GM12878 (cell line): ENCODE results near the gene PUS7. TPM values are rescaled to one million over a fixed set of nuclear protein-coding genes. Genes with fewer than 3 reads are reported as not detected.

Source experiments
- ATAC-seq: fragments of 200-7000 bp; cut with Tn5 transposase; 3 replicates; pipeline ENCODE4 v1.9.1; 2020; ENCODE audit warnings: mild to moderate bottlenecking, moderate library complexity
- BruUV-seq: library from RNA; stranded (reverse); fragments of 400-500 nt; replicated peaks from 2 replicates; lab custom pipeline; 2021; lab: Mats Ljungman, UMichigan
- CTCF ChIA-PET: fragments of 300-600 bp; sonication (Branson Sonifier 250); formaldehyde crosslinking; extraction: SDS; loops from one replicate; lab custom pipeline; 2021; ENCODE audit warnings: inconsistent platforms; lab: Yijun Ruan, JAX
- POLR2A ChIA-PET: fragments of 350-600 bp; formaldehyde crosslinking; extraction: SDS; loops from one replicate; lab custom pipeline; 2021; ENCODE audit warnings: inconsistent platforms; lab: Charles Lee
- RAD21 ChIA-PET: fragments of 300-600 bp; sonication (Branson Sonifier 250); formaldehyde crosslinking; loops from one replicate; lab custom pipeline; 2023; ENCODE audit warnings: antibody characterized with exemption; ENCODE audit not compliant: unreplicated experiment; lab: Charles Lee
- SMC1A ChIA-PET: fragments of 300-600 bp; sonication (Branson Sonifier 250); formaldehyde crosslinking; loops from one replicate; lab custom pipeline; 2023; ENCODE audit not compliant: unreplicated experiment, uncharacterized antibody; lab: Charles Lee
- DNase-seq: peaks from one replicate; pipeline ENCODE4 v3.0.0-alpha.2; 2011; ENCODE audit warnings: low read depth, low spot score
- FAIRE-seq: peaks from 3 replicates; lab custom pipeline; 2011; peaks lifted over from hg19 to GRCh38; lab: Jason Lieb, UNC
- H2AFZ ChIP-seq: 2 replicates; pipeline ENCODE4 v1.6.0; 2011; ENCODE audit warnings: low read depth, low read length, control low read depth; ENCODE audit not compliant: control insufficient read depth
- H3K27ac ChIP-seq: 2 replicates; pipeline ENCODE4 v1.5.1; 2011; ENCODE audit warnings: control low read depth; ENCODE audit not compliant: control insufficient read depth, insufficient read depth
- H3K27me3 ChIP-seq, 2 experiments: replicated peaks in 1 of 2; 2 replicates each; pipeline versions ENCODE4 v1.6.0 to v1.6.1; 2011; ENCODE audit warnings: low read length in 1 of 2; ENCODE audit not compliant: control insufficient read depth in 2 of 2, insufficient read depth in 2 of 2
- H3K36me3 ChIP-seq, 2 experiments: 2 replicates each; pipeline ENCODE4 v1.5.1; 2011; ENCODE audit warnings: low read length in 1 of 2; ENCODE audit not compliant: control insufficient read depth in 2 of 2, insufficient read depth in 2 of 2
- H3K4me1 ChIP-seq: 2 replicates; pipeline ENCODE4 v1.6.1; 2011; ENCODE audit warnings: mild to moderate bottlenecking, low read length, moderate library complexity, mixed read lengths; ENCODE audit not compliant: control insufficient read depth, insufficient read depth
- H3K4me2 ChIP-seq: 2 replicates; pipeline ENCODE4 v1.6.0; 2011; ENCODE audit warnings: control low read depth; ENCODE audit not compliant: control insufficient read depth, insufficient read depth
- H3K4me3 ChIP-seq: fragments of 200-600 bp; sonication (generic); 2 replicates; pipeline ENCODE4 v1.5.1; 2016
- H3K79me2 ChIP-seq: 2 replicates; pipeline ENCODE4 v1.6.0; 2011; ENCODE audit warnings: low read length; ENCODE audit not compliant: control insufficient read depth, insufficient read depth
- H3K9ac ChIP-seq: 2 replicates; pipeline ENCODE4 v1.8.0; 2011; ENCODE audit warnings: low read length, control low read depth, mixed read lengths; ENCODE audit not compliant: control insufficient read depth, insufficient read depth
- H3K9me3 ChIP-seq: replicated peaks from 3 replicates; pipeline ENCODE4 v1.5.1; 2011; ENCODE audit warnings: mild to moderate bottlenecking, low read length; ENCODE audit not compliant: control insufficient read depth, insufficient read depth
- H4K20me1 ChIP-seq: 2 replicates; pipeline ENCODE4 v1.6.0; 2011; ENCODE audit not compliant: control insufficient read depth, insufficient read depth
- BRCA1 ChIP-seq: IDR thresholded peaks from 2 replicates; pipeline ENCODE4 v1.6.1; 2011; ENCODE audit warnings: low read depth, low read length, improper control_type of control experiment
- CHD4 ChIP-seq: fragments of 200-600 bp; sonication (generic); IDR thresholded peaks from 2 replicates; pipeline ENCODE4 v1.6.1; 2016; ENCODE audit warnings: mild to moderate bottlenecking
- E4F1 ChIP-seq: fragments of 450-650 bp; IDR thresholded peaks from 2 replicates; pipeline ENCODE4 v1.6.1; 2018; ENCODE audit warnings: borderline replicate concordance, mild to moderate bottlenecking; ENCODE audit not compliant: partially characterized antibody
- ETV6 ChIP-seq, 2 experiments: fragments of 450-650 bp in 1 of 2; IDR thresholded peaks in 1 of 2; conservative IDR thresholded peaks in 1 of 2; 2 replicates each; pipeline ENCODE4 v1.6.1; 2014; ENCODE audit warnings: antibody characterized with exemption in 1 of 2, borderline replicate concordance in 1 of 2, low read depth in 1 of 2, mild to moderate bottlenecking in 1 of 2, moderate library complexity in 1 of 2
- HDAC6 ChIP-seq: fragments of 200-600 bp; sonication (generic); IDR thresholded peaks from one replicate; pipeline ENCODE4 v1.8.0; 2017; ENCODE audit warnings: antibody characterized with exemption; ENCODE audit not compliant: unreplicated experiment
- LARP7 ChIP-seq: fragments of 450-650 bp; IDR thresholded peaks from 2 replicates; pipeline ENCODE4 v1.6.1; 2017; ENCODE audit warnings: mild to moderate bottlenecking
- NKRF ChIP-seq: fragments of 450-650 bp; conservative IDR thresholded peaks from 2 replicates; pipeline ENCODE4 v1.6.1; 2017; ENCODE audit warnings: mild to moderate bottlenecking, moderate library complexity
- SUPT20H ChIP-seq: IDR thresholded peaks from 2 replicates; pipeline ENCODE4 v1.6.1; 2011; ENCODE audit warnings: low read depth, mild to moderate bottlenecking, low read length, moderate library complexity, borderline replicate concordance; ENCODE audit not compliant: control insufficient read depth
- ZBTB11 ChIP-seq: fragments of 450-650 bp; formaldehyde crosslinking; IDR thresholded peaks from 2 replicates; pipeline ENCODE4 v1.5.0; 2022; ENCODE audit warnings: mild to moderate bottlenecking, missing genetic modification characterization
- WGBS: methylation state at CpG from one replicate; pipeline ENCODE4 v1.1.6; 2016; ENCODE audit warnings: low lambda C conversion rate; ENCODE audit not compliant: insufficient replicate concordance, insufficient coverage; ENCODE audit errors: missing lambda C conversion rate; 5-methylcytosine and 5-hydroxymethylcytosine counted together
- in situ Hi-C: fragments of 300-500 bp; cut with MboI; formaldehyde crosslinking; loops from 9 replicates; pipeline ENCODE4 v1.14.3; 2018; ENCODE audit warnings: mixed read lengths
- intact Hi-C: fragments of 100-400 bp; cut with micrococcal nuclease; formaldehyde crosslinking; loops from one replicate; pipeline ENCODE4 v1.14.2; 2022; ENCODE audit not compliant: unreplicated experiment
- polyA plus RNA-seq, 11 experiments: library from polyadenylated mRNA; depleted of rRNA in 4 of 11; unstranded in 6 of 11; stranded (reverse) in 5 of 11; fragments of >200 nt; fragmentation: Nextera tagmentation in 4 of 11; fragmentation: Illumina TruSeq in 1 of 11; extraction: Ambion mirVana in 4 of 11; extraction: Trizol in 1 of 11; gene quantifications; 1 replicate in 1 of 11; 2 replicates in 10 of 11; pipeline versions ENCODE4 v1.2.1 to v1.2.3, GENCODE V29; 2011 to 2016; ENCODE audit warnings: inconsistent platforms in 2 of 11, missing spikeins in 2 of 11, low read depth in 1 of 11
- total RNA-seq, 4 experiments: library from RNA; depleted of rRNA in 3 of 4; stranded (reverse); fragments of >200 nt in 3 of 4; fragmentation: Illumina TruSeq in 1 of 4; extraction: Trizol in 1 of 4; gene quantifications; 2 replicates each; pipeline versions ENCODE4 v1.2.1 to v1.2.3, GENCODE V29; 2013 to 2021

The PUS7 gene
- total and polyA plus RNA-seq, 10 of the 15 experiments (the other 5 are each of a cell fraction or from before 2014, with no cell fraction given): 5.6 to 28.5 (median 22.4) TPM

- peaks cover 3% of the 10 kb centered on the region for H3K4me1 ChIP-seq
- FAIRE-seq (peak; percentile 97), ATAC-seq (peak; percentile 95), DNase-seq (peak; percentile 72)
- H3K9ac ChIP-seq: peak within 1 kb of the TSS; percentile 97
- in situ Hi-C loops (no loop called here), intact Hi-C loops (loop anchor here (5.0 kb wide), 1 partner anchor 55 kb away; no protein-coding TSS in a partner anchor)
- H3K79me2 ChIP-seq: peaks cover 19% of the 10 kb centered on the region
- no peaks in the 10 kb centered on the region for H4K20me1 ChIP-seq
- SMC1A ChIA-PET: interaction anchor here (0.5 to 1.5 kb wide), 15 partner anchors 9 to 551 kb away, joined by 3 to 9 read pairs (median 3); no protein-coding TSS in a partner anchor
- H3K4me3 ChIP-seq: peak within 1 kb of the TSS; percentile 93
- RAD21 ChIA-PET: interaction anchor here (0.6 to 3.1 kb wide), 13 partner anchors 55 to 649 kb away, joined by 3 to 24 read pairs (median 4); no protein-coding TSS in a partner anchor
- no peaks in the 10 kb centered on the region for H3K27me3 ChIP-seq
- no TSS peak for BruUV-seq
- H2AFZ ChIP-seq: peak within 1 kb of the TSS; percentile 73
- no peaks in the 10 kb centered on the region for H3K9me3 ChIP-seq
- POLR2A ChIA-PET: interaction anchor here (0.5 to 1.4 kb wide), 12 partner anchors 9 to 605 kb away, joined by 3 to 8 read pairs (median 3); partner anchors contain the start of genes PUS7 and SYPL1
- under 1% methylated on average over 42 of the region's 42 CpGs for whole genome bisulfite sequencing
- CTCF ChIA-PET: interaction anchor here (0.6 to 3.5 kb wide), 33 partner anchors 8 to 642 kb away, joined by 3 to 24 read pairs (median 4); no protein-coding TSS in a partner anchor
- peak within 1 kb of the TSS; percentile 90 for H3K4me2 ChIP-seq
- H3K27ac ChIP-seq: peak within 1 kb of the TSS; percentile 51
- H3K36me3 ChIP-seq: no peaks in the 10 kb centered on the region; a peak in 2 of 4 replicates
- TF ChIP-seq LARP7 (peak; percentile 93), CHD4 (no peak), ZBTB11 (CRISPR knock-in tag) (0 out of 2 replicates have a peak, but pooled peaks have one; percentile 29), E4F1 (peak; percentile 11), NKRF (peak; percentile 91), BRCA1 (no peak), HDAC6 (peak; percentile 58), ETV6 (conservative IDR thresholded peaks at IDR 0.05 in 1 of 2, IDR thresholded peaks at IDR 0.05 in 1 of 2; ENCODE audit: borderline replicate concordance in 1 of 2, low read depth in 1 of 2) (peak in 1 of 2 experiments; percentile 17; a peak in 1 of 4 replicates), SUPT20H (no peak)
These were observed 10.0 kb upstream of the PUS7 start, which contains the start of gene RINT1 for GRCh38 chr7:105531792-105532671. Gene RINT1 (plus strand): TSS chr7:105532201. CDS start chr7:105532316, 115 bp downstream.
